B cell (primary cell): ENCODE results near the gene RASA1. TPM values are rescaled to one million over a fixed set of nuclear protein-coding genes. Genes with fewer than 3 reads are reported as not detected.

ENCODE experiments used
- ATAC-seq: fragments of 200-7000 bp; cut with Tn5 transposase; one replicate; pipeline ENCODE4 v1.10.0; 2021; ENCODE audit warnings: low read depth, mild to moderate bottlenecking, moderate number of reproducible peaks, moderate library complexity
- CTCF ChIA-PET: fragments of 350-600 bp; sonication (Branson Sonifier 250); formaldehyde crosslinking; loops from one replicate; lab custom pipeline; 2021; ENCODE audit warnings: antibody characterized with exemption, inconsistent platforms; lab: Charles Lee
- POLR2A ChIA-PET: fragments of 350-600 bp; sonication (Branson Sonifier 250); formaldehyde crosslinking; loops from one replicate; lab custom pipeline; 2021; ENCODE audit warnings: antibody characterized with exemption; lab: Charles Lee
- DNase-seq: peaks from one replicate; pipeline ENCODE4 v3.0.0; 2013
- H2AFZ ChIP-seq: 2 replicates; pipeline ENCODE4 v1.6.1; 2012; ENCODE audit warnings: mild to moderate bottlenecking, low read depth, low read length; ENCODE audit not compliant: insufficient read depth, poor library complexity, severe bottlenecking
- H3K27ac ChIP-seq, 2 donors: 1 replicate in 1 of 2; 2 replicates in 1 of 2; pipeline ENCODE4 v1.5.1; 2012 to 2013; ENCODE audit warnings: low read length in 2 of 2, mild to moderate bottlenecking in 2 of 2, moderate library complexity in 1 of 2
- H3K27me3 ChIP-seq, 4 experiments: fragments of 200-600 bp in 1 of 4; sonication (generic) in 1 of 4; replicated peaks in 1 of 4; 1 replicate in 2 of 4; 2 replicates in 2 of 4; pipeline versions ENCODE4 v1.6.1 to v1.7.0; 2013 to 2016; ENCODE audit warnings: low read length in 3 of 4, mild to moderate bottlenecking in 2 of 4, mixed read lengths in 1 of 4, moderate library complexity in 1 of 4; ENCODE audit not compliant: insufficient read depth in 4 of 4, control insufficient read depth in 3 of 4; ENCODE audit errors: control extremely low read depth in 1 of 4
- H3K36me3 ChIP-seq, 2 experiments: replicated peaks in 1 of 2; 1 replicate in 1 of 2; 2 replicates in 1 of 2; pipeline versions ENCODE4 v1.6.1 to v1.7.1; 2013; ENCODE audit warnings: low read length in 1 of 2; ENCODE audit not compliant: insufficient read depth in 2 of 2, control insufficient read depth in 1 of 2; ENCODE audit errors: control extremely low read depth in 1 of 2, extremely low read depth in 1 of 2
- H3K4me1 ChIP-seq, 2 donors: fragments of 200-600 bp in 1 of 2; sonication (generic) in 1 of 2; 1 replicate in 1 of 2; 2 replicates in 1 of 2; pipeline versions ENCODE4 v1.5.1 to v1.6.1; 2013 to 2017; ENCODE audit warnings: low read length in 2 of 2; ENCODE audit not compliant: control insufficient read depth in 2 of 2, insufficient read depth in 2 of 2
- H3K4me2 ChIP-seq: replicated peaks from 2 replicates; pipeline ENCODE3; 2012; ENCODE audit warnings: mild to moderate bottlenecking, low read depth, low read length; ENCODE audit not compliant: poor library complexity, severe bottlenecking
- H3K4me3 ChIP-seq, 5 experiments: fragments of 200-600 bp in 1 of 5; sonication (generic) in 1 of 5; 1 replicate in 3 of 5; 2 replicates in 2 of 5; pipeline versions ENCODE4 v1.5.1 to v1.7.0; 2011 to 2016; ENCODE audit warnings: low read length in 4 of 5, mild to moderate bottlenecking in 4 of 5, low read depth in 2 of 5, control low read depth in 1 of 5, moderate library complexity in 1 of 5; ENCODE audit not compliant: insufficient read depth in 1 of 5; ENCODE audit errors: control extremely low read depth in 1 of 5, extremely low read depth in 1 of 5
- H3K79me2 ChIP-seq: fragments of 200-600 bp; sonication (generic); one replicate; pipeline ENCODE4 v1.6.0; 2016; ENCODE audit warnings: low read length; ENCODE audit not compliant: control insufficient read depth, insufficient read depth
- H3K9ac ChIP-seq: fragments of 200-600 bp; sonication (generic); 2 replicates; pipeline ENCODE4 v1.6.1; 2017; ENCODE audit warnings: mild to moderate bottlenecking, low read length, moderate library complexity
- H3K9me3 ChIP-seq, 3 donors: one replicate each; pipeline versions ENCODE4 v1.6.1 to v1.7.1; 2013; ENCODE audit warnings: low read length in 2 of 3; ENCODE audit not compliant: control insufficient read depth in 2 of 3, insufficient read depth in 1 of 3; ENCODE audit errors: control extremely low read depth in 1 of 3
- H4K20me1 ChIP-seq: 2 replicates; pipeline ENCODE4 v1.6.0; 2012; ENCODE audit warnings: mild to moderate bottlenecking, low read length; ENCODE audit not compliant: insufficient read depth, control insufficient read depth, poor library complexity, severe bottlenecking
- H3K27ac Mint-ChIP-seq: one replicate; pipeline ENCODE4 v1.8.0; 2021; ENCODE audit warnings: mixed read lengths
- H3K27me3 Mint-ChIP-seq: one replicate; pipeline ENCODE4 v1.8.0; 2021; ENCODE audit warnings: mixed read lengths
- H3K4me1 Mint-ChIP-seq: one replicate; pipeline ENCODE4 v1.8.0; 2021; ENCODE audit warnings: mixed read lengths
- H3K4me3 Mint-ChIP-seq: one replicate; pipeline ENCODE4 v1.8.0; 2021; ENCODE audit warnings: mixed read lengths
- H3K9me3 Mint-ChIP-seq: one replicate; pipeline ENCODE4 v1.8.0; 2022; ENCODE audit warnings: mixed read lengths; ENCODE audit not compliant: insufficient read depth
- EZH2 ChIP-seq: IDR thresholded peaks from 2 replicates; pipeline ENCODE4 v1.6.1; 2012; ENCODE audit warnings: borderline replicate concordance, low read depth, mild to moderate bottlenecking, moderate library complexity, low read length; ENCODE audit not compliant: insufficient read depth, poor library complexity, severe bottlenecking
- WGBS: methylation state at CpG from one replicate; pipeline ENCODE4 v1.1.5; 2013; ENCODE audit warnings: missing lambda C conversion rate; ENCODE audit not compliant: insufficient coverage; 5-methylcytosine and 5-hydroxymethylcytosine counted together
- intact Hi-C: fragments of 100-400 bp; cut with micrococcal nuclease; formaldehyde crosslinking; loops from one replicate; pipeline ENCODE4 v1.10.0; 2022
- polyA plus RNA-seq: library from polyadenylated mRNA; depleted of rRNA; stranded (reverse); fragments of >200 nt; gene quantifications from 2 replicates; pipeline ENCODE4 v1.2.3, GENCODE V29; 2012
- total RNA-seq, 2 donors: library from RNA; stranded (reverse); fragments of 120-200 nt in 1 of 2; gene quantifications; 1 replicate in 1 of 2; 2 replicates in 1 of 2; pipeline versions ENCODE4 v1.2.3 to v1.2.4, GENCODE V29; 2013 to 2022
- TF ChIP-seq, protein P1 (sequence below): fragments of 200-600 bp; IDR thresholded peaks from one replicate; pipeline ENCODE4 v1.8.0; 2022; ENCODE audit warnings: antibody characterized with exemption, mild to moderate bottlenecking

RASA1 gene
- total and polyA plus RNA-seq, 2 donors (not counting 1 experiment from before 2014, with no cell fraction given), result 18.9 to 32.2 TPM

DNA sequence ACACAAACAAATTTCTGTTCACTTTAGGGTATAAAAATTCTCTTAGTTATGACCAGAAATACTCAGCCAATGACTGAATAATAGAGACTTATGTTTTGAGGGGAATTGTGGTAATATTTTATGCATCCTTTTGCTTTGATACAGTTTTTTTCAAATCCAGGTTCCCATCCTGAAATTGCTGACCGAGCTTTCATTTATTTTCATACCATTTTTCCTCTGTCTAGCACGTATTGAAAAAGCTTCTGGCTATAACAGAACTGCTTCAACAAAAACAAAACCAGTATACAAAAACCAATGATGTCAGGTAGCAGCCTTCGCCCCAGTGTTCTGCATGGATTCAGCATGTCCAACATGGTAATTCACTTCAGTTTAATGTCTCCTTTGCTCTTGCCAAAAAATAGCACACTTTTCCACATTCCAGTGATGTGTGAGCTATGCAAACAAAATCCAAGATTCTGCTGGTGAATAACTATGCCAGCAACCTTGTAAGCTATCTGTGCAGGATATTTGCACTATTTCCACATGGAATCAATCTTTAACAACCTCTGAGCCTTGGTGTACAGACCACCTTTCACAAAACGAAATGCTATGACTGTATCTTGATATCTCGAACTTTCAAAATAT lies 123.0 kb downstream of the RASA1 start:
- Histone ChIP-seq H3K9ac (no peak overlapping the region), H2AFZ (no peak overlapping the region), H3K4me2 (no peak overlapping the region), H3K9me3 (no peaks in the 10 kb centered on the region), H3K4me3 (no peak overlapping the region), H3K79me2 (no peaks in the 10 kb centered on the region), H3K27me3 (no peaks in the 10 kb centered on the region), H3K4me1 (no peaks in the 10 kb centered on the region), H3K27ac (peak overlapping the region in 1 of 2 donors; percentile 1), H3K36me3 (peaks cover 25 to 95% of the 10 kb centered on the region in 2 experiments), H4K20me1 (no peaks in the 10 kb centered on the region)
- H3K4me1 Mint-ChIP-seq, result no peaks in the 10 kb centered on the region
- WGBS, result 100% methylated on average over 3 of the region's 5 CpGs
- intact Hi-C loops, result loop anchor here (5.0 kb wide), 1 partner anchor 43 kb away; no protein-coding TSS in a partner anchor
- POLR2A ChIA-PET, result no interaction called here
- CTCF ChIA-PET, result interaction anchor here (2.7 kb wide), 1 partner anchor 10 kb away, joined by 20 read pairs; no protein-coding TSS in a partner anchor
- TF ChIP-seq, protein P1, sequence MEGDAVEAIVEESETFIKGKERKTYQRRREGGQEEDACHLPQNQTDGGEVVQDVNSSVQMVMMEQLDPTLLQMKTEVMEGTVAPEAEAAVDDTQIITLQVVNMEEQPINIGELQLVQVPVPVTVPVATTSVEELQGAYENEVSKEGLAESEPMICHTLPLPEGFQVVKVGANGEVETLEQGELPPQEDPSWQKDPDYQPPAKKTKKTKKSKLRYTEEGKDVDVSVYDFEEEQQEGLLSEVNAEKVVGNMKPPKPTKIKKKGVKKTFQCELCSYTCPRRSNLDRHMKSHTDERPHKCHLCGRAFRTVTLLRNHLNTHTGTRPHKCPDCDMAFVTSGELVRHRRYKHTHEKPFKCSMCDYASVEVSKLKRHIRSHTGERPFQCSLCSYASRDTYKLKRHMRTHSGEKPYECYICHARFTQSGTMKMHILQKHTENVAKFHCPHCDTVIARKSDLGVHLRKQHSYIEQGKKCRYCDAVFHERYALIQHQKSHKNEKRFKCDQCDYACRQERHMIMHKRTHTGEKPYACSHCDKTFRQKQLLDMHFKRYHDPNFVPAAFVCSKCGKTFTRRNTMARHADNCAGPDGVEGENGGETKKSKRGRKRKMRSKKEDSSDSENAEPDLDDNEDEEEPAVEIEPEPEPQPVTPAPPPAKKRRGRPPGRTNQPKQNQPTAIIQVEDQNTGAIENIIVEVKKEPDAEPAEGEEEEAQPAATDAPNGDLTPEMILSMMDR, result no peak
- no peak for TF ChIP-seq EZH2
- no peak overlapping the region for H3K27ac Mint-ChIP-seq
- DNase-seq (no peak), ATAC-seq (no peak)
- no peaks in the 10 kb centered on the region for H3K27me3 Mint-ChIP-seq
- H3K4me3 Mint-ChIP-seq, result no peak overlapping the region
- no peaks in the 10 kb centered on the region for H3K9me3 Mint-ChIP-seq

GRCh38 chr5:87392170-87392569 lies 124.5 kb downstream of the RASA1 start:
- Mint-ChIP-seq H3K9me3 (no peaks in the 10 kb centered on the region), H3K27ac (no peak overlapping the region), H3K4me1 (no peaks in the 10 kb centered on the region), H3K4me3 (no peak overlapping the region), H3K27me3 (no peaks in the 10 kb centered on the region)
- H3K9ac ChIP-seq, result no peak overlapping the region
- TF ChIP-seq, protein P1, result no peak
- no peak for TF ChIP-seq EZH2
- no peak overlapping the region for H3K4me3 ChIP-seq
- no peak overlapping the region for H2AFZ ChIP-seq
- H3K9me3 ChIP-seq, result no peaks in the 10 kb centered on the region
- no peak overlapping the region for H3K4me2 ChIP-seq
- peaks cover 16 to 87% of the 10 kb centered on the region in 2 experiments for H3K36me3 ChIP-seq
- no peak for ATAC-seq
- H3K27me3 ChIP-seq, result no peaks in the 10 kb centered on the region
- no peak overlapping the region for H3K27ac ChIP-seq
- intact Hi-C loops, result loop anchor here (5.0 kb wide), 1 partner anchor 45 kb away; no protein-coding TSS in a partner anchor
- POLR2A ChIA-PET, result no interaction called here
- H4K20me1 ChIP-seq, result no peaks in the 10 kb centered on the region
- CTCF ChIA-PET, result interaction anchor here (2.7 kb wide), 1 partner anchor 8 kb away, joined by 20 read pairs; no protein-coding TSS in a partner anchor
- WGBS, result 64% methylated on average over 1 of the region's 1 CpG
- DNase-seq, result no peak
- H3K4me1 ChIP-seq, result no peaks in the 10 kb centered on the region
- H3K79me2 ChIP-seq, result no peaks in the 10 kb centered on the region
